PC-9 (cell line): Measurements from ENCODE around the gene TSPEAR. TPM values are rescaled to one million over a fixed set of nuclear protein-coding genes. Genes with fewer than 3 reads are reported as not detected.

Source experiments
- BruUV-seq: library from RNA; stranded (reverse); fragments of 400-500 nt; replicated peaks from 2 replicates; lab custom pipeline; 2021; lab: Mats Ljungman, UMichigan
- CTCF ChIA-PET: fragments of 300-600 bp; sonication (Branson Sonifier 250); formaldehyde crosslinking; loops from one replicate; lab custom pipeline; 2022; ENCODE audit warnings: antibody characterized with exemption; lab: Charles Lee
- POLR2A ChIA-PET: fragments of 300-600 bp; sonication (Branson Sonifier 250); formaldehyde crosslinking; loops from one replicate; lab custom pipeline; 2022; ENCODE audit warnings: antibody characterized with exemption; ENCODE audit not compliant: unreplicated experiment; lab: Charles Lee
- DNase-seq, 2 experiments: peaks; one replicate each; pipeline versions ENCODE4 v3.0.0 to v3.0.0-alpha.2; 2015 to 2022; ENCODE audit warnings: mixed read lengths in 1 of 2
- H2AFZ ChIP-seq: fragments of 200-600 bp; sonication (generic); 2 replicates; pipeline ENCODE4 v1.8.1; 2017; ENCODE audit warnings: antibody characterized with exemption
- H3F3A ChIP-seq: fragments of 200-600 bp; sonication (generic); 2 replicates; pipeline ENCODE4 v1.8.1; 2017; ENCODE audit warnings: antibody characterized with exemption, mild to moderate bottlenecking, low read depth; ENCODE audit not compliant: insufficient read depth
- H3K27ac ChIP-seq: fragments of 200-600 bp; sonication (generic); 2 replicates; pipeline ENCODE4 v1.6.1; 2016; ENCODE audit warnings: mixed run types
- H3K27me3 ChIP-seq: fragments of 200-600 bp; sonication (generic); 2 replicates; pipeline ENCODE4 v1.6.1; 2016; ENCODE audit warnings: low read depth, mixed run types; ENCODE audit not compliant: insufficient read depth
- H3K36me3 ChIP-seq: fragments of 200-600 bp; sonication (generic); 2 replicates; pipeline ENCODE4 v1.6.1; 2016; ENCODE audit warnings: low read depth, mixed run types
- H3K4me1 ChIP-seq: fragments of 200-600 bp; sonication (generic); replicated peaks from 2 replicates; pipeline ENCODE4 v1.6.1; 2016; ENCODE audit warnings: mixed run types; ENCODE audit not compliant: insufficient read depth
- H3K4me2 ChIP-seq: fragments of 200-600 bp; sonication (generic); 2 replicates; pipeline ENCODE4 v1.6.1; 2017; ENCODE audit warnings: mixed run types
- H3K4me3 ChIP-seq: fragments of 200-600 bp; sonication (generic); 2 replicates; pipeline ENCODE4 v1.6.1; 2016; ENCODE audit warnings: mixed run types
- H3K79me2 ChIP-seq: fragments of 200-600 bp; sonication (generic); 2 replicates; pipeline ENCODE4 v1.6.1; 2017; ENCODE audit warnings: low read depth, mixed run types
- H3K9me2 ChIP-seq: fragments of 200-600 bp; sonication (generic); 2 replicates; pipeline ENCODE4 v1.8.1; 2017; ENCODE audit warnings: mild to moderate bottlenecking; ENCODE audit not compliant: insufficient read depth
- H3K9me3 ChIP-seq: fragments of 200-600 bp; sonication (generic); 2 replicates; pipeline ENCODE4 v1.8.1; 2016; ENCODE audit warnings: low read depth; ENCODE audit not compliant: insufficient read depth
- H4K20me1 ChIP-seq: fragments of 200-600 bp; sonication (generic); 2 replicates; pipeline ENCODE4 v1.8.1; 2017; ENCODE audit not compliant: insufficient read depth
- EZH2 ChIP-seq: fragments of 200-600 bp; sonication (generic); IDR thresholded peaks from 2 replicates; pipeline ENCODE4 v1.8.0; 2017; ENCODE audit warnings: antibody characterized with exemption, low read depth
- intact Hi-C: fragments of 100-400 bp; cut with micrococcal nuclease; formaldehyde crosslinking; loops from one replicate; pipeline ENCODE4 v1.10.0; 2022; ENCODE audit not compliant: unreplicated experiment
- total RNA-seq: library from RNA; stranded (reverse); gene quantifications from 2 replicates; pipeline ENCODE4 v1.2.3, GENCODE V29; 2021
- TF ChIP-seq, protein P1 (sequence below): fragments of 200-600 bp; sonication (generic); conservative IDR thresholded peaks from 2 replicates; pipeline ENCODE4 v1.6.1; 2017; ENCODE audit warnings: mixed run types, antibody characterized with exemption, mild to moderate bottlenecking, moderate library complexity

TSPEAR gene
- total RNA-seq, 1 experiment from 2014 or later: not detected

DNA sequence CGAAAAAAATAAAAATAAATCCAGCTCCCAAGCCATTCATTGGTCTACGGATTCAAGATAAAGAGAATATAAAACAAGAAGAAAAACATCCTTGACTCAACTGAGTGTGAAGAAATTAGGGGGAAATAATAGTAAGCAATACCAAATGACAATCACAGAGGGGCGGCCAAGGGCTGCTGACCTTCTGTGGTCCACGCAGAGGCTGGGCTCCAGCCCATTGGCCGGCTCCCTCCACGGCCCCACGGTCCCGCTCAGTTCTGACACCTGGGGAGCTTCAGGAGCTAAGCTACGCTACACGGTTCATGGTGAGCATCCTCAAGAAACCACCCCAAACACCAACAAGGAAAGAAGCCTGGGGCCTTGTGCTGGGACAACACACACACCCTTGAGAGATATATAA is 14.8 kb downstream of the TSPEAR start:
- Histone ChIP-seq H3K9me3 (peaks cover 7% of the 10 kb centered on the region; the same call in 1 of the 2 replicates), H3K36me3 (no peaks in the 10 kb centered on the region), H3K9me2 (no peaks in the 10 kb centered on the region), H3K27me3 (peaks cover 63% of the 10 kb centered on the region), H3K4me1 (no peaks in the 10 kb centered on the region), H3K79me2 (no peaks in the 10 kb centered on the region), H4K20me1 (no peaks in the 10 kb centered on the region), H3K27ac (no peak overlapping the region), H2AFZ (no peak overlapping the region), H3K4me2 (no peak overlapping the region), H3K4me3 (no peak overlapping the region), H3F3A (no peaks in the 10 kb centered on the region)
- TF ChIP-seq EZH2: no peak
- TF ChIP-seq, protein P1, sequence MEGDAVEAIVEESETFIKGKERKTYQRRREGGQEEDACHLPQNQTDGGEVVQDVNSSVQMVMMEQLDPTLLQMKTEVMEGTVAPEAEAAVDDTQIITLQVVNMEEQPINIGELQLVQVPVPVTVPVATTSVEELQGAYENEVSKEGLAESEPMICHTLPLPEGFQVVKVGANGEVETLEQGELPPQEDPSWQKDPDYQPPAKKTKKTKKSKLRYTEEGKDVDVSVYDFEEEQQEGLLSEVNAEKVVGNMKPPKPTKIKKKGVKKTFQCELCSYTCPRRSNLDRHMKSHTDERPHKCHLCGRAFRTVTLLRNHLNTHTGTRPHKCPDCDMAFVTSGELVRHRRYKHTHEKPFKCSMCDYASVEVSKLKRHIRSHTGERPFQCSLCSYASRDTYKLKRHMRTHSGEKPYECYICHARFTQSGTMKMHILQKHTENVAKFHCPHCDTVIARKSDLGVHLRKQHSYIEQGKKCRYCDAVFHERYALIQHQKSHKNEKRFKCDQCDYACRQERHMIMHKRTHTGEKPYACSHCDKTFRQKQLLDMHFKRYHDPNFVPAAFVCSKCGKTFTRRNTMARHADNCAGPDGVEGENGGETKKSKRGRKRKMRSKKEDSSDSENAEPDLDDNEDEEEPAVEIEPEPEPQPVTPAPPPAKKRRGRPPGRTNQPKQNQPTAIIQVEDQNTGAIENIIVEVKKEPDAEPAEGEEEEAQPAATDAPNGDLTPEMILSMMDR: no peak
- ChIA-PET POLR2A (no interaction called here), CTCF (interaction anchor here (0.6 kb wide), 1 partner anchor 235 kb away, joined by 4 read pairs; no protein-coding TSS in a partner anchor)
- intact Hi-C loops: no loop called here
- DNase-seq: no peak
- no TSS peak for BruUV-seq

- no peaks in the 10 kb centered on the region for H3K79me2 ChIP-seq
- no peaks in the 10 kb centered on the region for H3F3A ChIP-seq
- no peak overlapping the region for H3K4me3 ChIP-seq
- no peak for DNase-seq
- peaks cover 63% of the 10 kb centered on the region for H3K27me3 ChIP-seq
- H3K9me2 ChIP-seq: no peaks in the 10 kb centered on the region
- H3K27ac ChIP-seq: no peak overlapping the region
- POLR2A ChIA-PET: no interaction called here
- H3K4me2 ChIP-seq: no peak overlapping the region
- TF ChIP-seq EZH2: no peak
- TF ChIP-seq, protein P1: no peak
- H2AFZ ChIP-seq: no peak overlapping the region
- intact Hi-C loops: no loop called here
- H3K4me1 ChIP-seq: no peaks in the 10 kb centered on the region
- H3K36me3 ChIP-seq: no peaks in the 10 kb centered on the region
- CTCF ChIA-PET: no interaction called here
- no TSS peak for BruUV-seq
- peaks cover 7% of the 10 kb centered on the region; the same call in 1 of the 2 replicates for H3K9me3 ChIP-seq
- H4K20me1 ChIP-seq: no peaks in the 10 kb centered on the region
Measured at GRCh38 chr21:44695641-44696040, 15.7 kb downstream of the TSPEAR start.

DNA sequence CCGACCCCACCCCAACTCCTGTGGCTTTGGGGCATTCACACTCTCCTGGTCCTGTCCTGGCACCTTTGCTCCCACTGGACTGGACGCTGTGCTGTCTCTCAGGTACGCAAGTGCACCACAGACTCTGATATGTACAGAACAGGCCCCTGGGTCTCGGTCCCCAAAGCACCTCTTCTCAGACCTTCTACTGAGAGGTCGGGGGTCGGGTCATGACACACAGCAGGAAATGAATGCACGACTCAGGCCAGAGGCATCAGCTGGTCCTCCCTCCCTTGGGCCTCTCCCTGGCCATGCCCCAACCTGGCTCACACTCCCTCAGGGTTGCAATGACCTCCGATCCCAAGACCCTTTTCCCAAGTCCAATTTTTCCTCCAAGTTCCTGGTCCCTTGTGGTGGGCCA is 16.2 kb downstream of the TSPEAR start:
- CTCF ChIA-PET: no interaction called here
- Histone ChIP-seq H3K36me3 (no peaks in the 10 kb centered on the region), H3F3A (no peaks in the 10 kb centered on the region), H3K27ac (no peak overlapping the region), H3K9me2 (no peaks in the 10 kb centered on the region), H3K27me3 (peaks cover 63% of the 10 kb centered on the region), H3K79me2 (no peaks in the 10 kb centered on the region), H3K4me3 (no peak overlapping the region), H3K4me1 (no peaks in the 10 kb centered on the region), H3K4me2 (no peak overlapping the region), H2AFZ (no peak overlapping the region), H3K9me3 (peaks cover 7% of the 10 kb centered on the region; the same call in 1 of the 2 replicates), H4K20me1 (no peaks in the 10 kb centered on the region)
- POLR2A ChIA-PET: no interaction called here
- TF ChIP-seq, protein P1: no peak
- TF ChIP-seq EZH2: no peak
- intact Hi-C loops: no loop called here
- no peak for DNase-seq
- BruUV-seq: no TSS peak
